HUES6 (cell line): Measurements from ENCODE around the gene SHISA6.

Experiments
- H3K27ac ChIP-seq: 2 replicates; pipeline ENCODE4 v1.7.0; 2013; ENCODE audit warnings: low read depth, mild to moderate bottlenecking, low read length, inconsistent platforms
- H3K27me3 ChIP-seq: 2 replicates; pipeline ENCODE4 v1.6.1; 2013; ENCODE audit warnings: low read length; ENCODE audit not compliant: control insufficient read depth, insufficient read depth
- H3K36me3 ChIP-seq: 2 replicates; pipeline ENCODE4 v1.6.1; 2013; ENCODE audit warnings: low read length; ENCODE audit not compliant: control insufficient read depth, insufficient read depth
- H3K4me1 ChIP-seq: 2 replicates; pipeline ENCODE4 v1.6.1; 2013; ENCODE audit warnings: low read length; ENCODE audit not compliant: control insufficient read depth, insufficient read depth
- H3K4me3 ChIP-seq: 2 replicates; pipeline ENCODE4 v1.5.1; 2013; ENCODE audit warnings: low read depth, low read length
- H3K9ac ChIP-seq: one replicate; pipeline ENCODE4 v1.6.1; 2013; ENCODE audit warnings: mild to moderate bottlenecking, low read length
- H3K9me3 ChIP-seq: 2 replicates; pipeline ENCODE4 v1.6.1; 2013; ENCODE audit warnings: low read depth, low read length; ENCODE audit not compliant: control insufficient read depth, insufficient read depth

SHISA6 gene

GRCh38 chr17:11264183-11264871 is 23.3 kb downstream of the SHISA6 start:
- H3K9ac ChIP-seq, result no peak overlapping the region
- H3K9me3 ChIP-seq, result peaks cover 24% of the 10 kb centered on the region
- no peaks in the 10 kb centered on the region for H3K4me1 ChIP-seq
- H3K4me3 ChIP-seq, result no peak overlapping the region
- no peaks in the 10 kb centered on the region for H3K27me3 ChIP-seq
- peaks cover 4% of the 10 kb centered on the region; the same call in 1 of the 2 replicates for H3K36me3 ChIP-seq
- H3K27ac ChIP-seq, result no peak overlapping the region

DNA sequence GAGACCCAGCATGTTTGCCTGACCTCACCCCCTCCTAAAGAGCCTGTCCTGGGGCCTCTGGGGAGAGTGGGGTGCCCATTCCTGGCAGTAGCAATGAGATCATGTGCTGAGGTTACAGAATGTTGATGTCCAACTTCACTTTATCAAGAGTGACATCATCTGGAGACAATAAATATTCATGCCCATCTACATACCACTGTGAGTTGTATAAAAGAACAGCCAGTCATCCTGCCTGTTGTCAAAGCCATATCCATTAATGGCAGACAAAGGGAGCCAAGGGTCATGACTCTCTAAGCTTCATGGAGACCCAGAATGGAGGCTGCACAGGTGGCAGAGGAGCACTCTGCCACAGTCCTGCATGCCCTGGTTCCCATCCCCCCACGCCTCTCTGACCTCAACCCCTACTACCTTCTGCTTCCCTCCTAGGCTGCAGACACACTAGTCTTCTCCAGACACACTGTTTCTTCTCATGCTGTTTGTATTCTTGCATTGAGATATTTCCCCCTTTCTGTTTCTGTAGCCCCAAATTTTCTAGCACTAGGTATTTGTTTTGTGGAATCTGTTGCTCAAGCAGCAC is 27.1 kb downstream of the SHISA6 start:
- Histone ChIP-seq H3K27ac (no peak overlapping the region), H3K9me3 (peaks cover 12% of the 10 kb centered on the region), H3K27me3 (no peaks in the 10 kb centered on the region), H3K4me3 (no peak overlapping the region), H3K36me3 (peaks cover 4% of the 10 kb centered on the region; the same call in 1 of the 2 replicates), H3K9ac (no peak overlapping the region), H3K4me1 (no peaks in the 10 kb centered on the region)

GRCh38 chr17:11269210-11269609 is 28.2 kb downstream of the SHISA6 start:
- H3K9ac ChIP-seq, result no peak overlapping the region
- no peak overlapping the region for H3K4me3 ChIP-seq
- no peaks in the 10 kb centered on the region for H3K4me1 ChIP-seq
- H3K9me3 ChIP-seq, result peaks cover 2% of the 10 kb centered on the region; the same call in 1 of the 2 replicates
- no peaks in the 10 kb centered on the region for H3K36me3 ChIP-seq
- H3K27ac ChIP-seq, result no peak overlapping the region
- H3K27me3 ChIP-seq, result no peaks in the 10 kb centered on the region

- Histone ChIP-seq H3K4me3 (no peak overlapping the region), H3K36me3 (0 out of 2 replicates have a peak, but pooled peaks cover 4% of the 10 kb centered on the region), H3K27ac (no peak overlapping the region), H3K4me1 (no peaks in the 10 kb centered on the region), H3K9ac (no peak overlapping the region), H3K27me3 (no peaks in the 10 kb centered on the region), H3K9me3 (no peaks in the 10 kb centered on the region; the same call in 1 of the 2 replicates)
These were observed 31.2 kb downstream of the SHISA6 start for GRCh38 chr17:11272191-11272590.

DNA sequence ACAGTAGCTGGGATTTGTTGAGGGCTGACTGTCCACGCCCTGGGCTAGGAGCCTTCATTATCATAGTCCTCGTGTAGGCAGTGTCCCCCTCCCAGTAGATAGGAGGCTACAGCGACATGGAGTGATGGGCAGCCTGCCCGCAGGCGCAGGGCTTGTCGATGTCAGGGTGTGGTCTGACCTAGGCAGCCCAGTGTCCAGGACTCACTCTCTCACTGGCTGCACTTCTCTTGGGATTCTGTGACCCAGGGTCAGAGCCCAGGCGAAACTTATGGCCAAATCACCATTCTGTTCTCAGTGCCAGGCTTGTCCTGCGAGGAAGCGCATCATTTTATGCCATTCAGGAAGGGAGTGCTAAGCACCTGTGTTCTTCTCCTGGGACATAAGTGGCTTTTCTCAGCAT is 32.6 kb downstream of the SHISA6 start:
- H3K9me3 ChIP-seq, result no peaks in the 10 kb centered on the region; the same call in 1 of the 2 replicates

DNA sequence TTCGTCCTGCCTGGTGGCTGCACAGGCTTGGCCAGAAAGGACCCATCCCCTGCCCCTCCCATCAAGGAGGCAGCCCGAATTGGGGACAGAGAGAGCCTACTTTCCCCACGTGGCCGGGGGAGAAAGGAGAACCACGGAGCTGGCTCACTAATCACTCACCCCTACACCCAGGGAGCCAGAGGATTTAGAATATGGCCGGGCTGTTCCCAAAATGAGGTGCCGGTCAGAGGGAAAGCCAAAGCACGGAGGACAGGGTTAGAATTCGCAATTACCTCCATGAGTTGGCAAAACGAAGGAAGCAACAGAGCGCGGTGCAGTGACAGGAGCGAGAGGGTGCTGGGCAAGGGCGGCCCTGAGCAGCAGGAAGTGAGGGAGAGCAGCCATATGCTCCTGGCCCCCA is 33.1 kb downstream of the SHISA6 start:
- Histone ChIP-seq H3K4me1 (no peaks in the 10 kb centered on the region; the same call in 1 of the 2 replicates), H3K36me3 (0 out of 2 replicates have a peak, but pooled peaks cover 4% of the 10 kb centered on the region), H3K27ac (no peak overlapping the region), H3K27me3 (no peaks in the 10 kb centered on the region), H3K4me3 (no peak overlapping the region), H3K9ac (no peak overlapping the region), H3K9me3 (no peaks in the 10 kb centered on the region; the same call in 1 of the 2 replicates)

More for the DNA sequence above, 32.6 kb downstream of the SHISA6 start:
- H3K4me3 ChIP-seq, result no peak overlapping the region
- H3K9ac ChIP-seq, result no peak overlapping the region
- H3K4me1 ChIP-seq, result no peaks in the 10 kb centered on the region
- no peaks in the 10 kb centered on the region for H3K27me3 ChIP-seq
- H3K27ac ChIP-seq, result no peak overlapping the region
- H3K36me3 ChIP-seq, result 0 out of 2 replicates have a peak, but pooled peaks cover 4% of the 10 kb centered on the region

DNA sequence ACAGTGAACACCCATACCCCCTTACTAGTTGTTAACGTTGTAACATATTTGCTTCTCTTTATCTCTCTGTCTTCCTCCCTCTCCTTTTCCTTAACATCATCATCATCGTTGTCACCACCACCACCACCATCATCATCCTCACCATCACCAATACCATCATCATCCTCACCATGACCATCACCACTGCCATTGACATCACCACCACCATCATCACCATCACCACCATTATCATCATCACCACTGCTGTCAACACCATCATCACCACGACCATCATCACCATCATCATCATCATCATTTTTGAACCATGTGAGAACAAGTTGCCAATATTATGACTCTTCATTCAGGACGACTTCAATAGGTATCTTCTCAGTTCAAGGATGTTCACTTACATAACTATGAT is 35.5 kb downstream of the SHISA6 start:
- Histone ChIP-seq H3K9ac (no peak overlapping the region), H3K36me3 (0 out of 2 replicates have a peak, but pooled peaks cover 4% of the 10 kb centered on the region), H3K27ac (no peak overlapping the region), H3K27me3 (no peaks in the 10 kb centered on the region), H3K4me1 (no peaks in the 10 kb centered on the region; the same call in 1 of the 2 replicates), H3K4me3 (no peak overlapping the region), H3K9me3 (peaks cover 3% of the 10 kb centered on the region)

DNA sequence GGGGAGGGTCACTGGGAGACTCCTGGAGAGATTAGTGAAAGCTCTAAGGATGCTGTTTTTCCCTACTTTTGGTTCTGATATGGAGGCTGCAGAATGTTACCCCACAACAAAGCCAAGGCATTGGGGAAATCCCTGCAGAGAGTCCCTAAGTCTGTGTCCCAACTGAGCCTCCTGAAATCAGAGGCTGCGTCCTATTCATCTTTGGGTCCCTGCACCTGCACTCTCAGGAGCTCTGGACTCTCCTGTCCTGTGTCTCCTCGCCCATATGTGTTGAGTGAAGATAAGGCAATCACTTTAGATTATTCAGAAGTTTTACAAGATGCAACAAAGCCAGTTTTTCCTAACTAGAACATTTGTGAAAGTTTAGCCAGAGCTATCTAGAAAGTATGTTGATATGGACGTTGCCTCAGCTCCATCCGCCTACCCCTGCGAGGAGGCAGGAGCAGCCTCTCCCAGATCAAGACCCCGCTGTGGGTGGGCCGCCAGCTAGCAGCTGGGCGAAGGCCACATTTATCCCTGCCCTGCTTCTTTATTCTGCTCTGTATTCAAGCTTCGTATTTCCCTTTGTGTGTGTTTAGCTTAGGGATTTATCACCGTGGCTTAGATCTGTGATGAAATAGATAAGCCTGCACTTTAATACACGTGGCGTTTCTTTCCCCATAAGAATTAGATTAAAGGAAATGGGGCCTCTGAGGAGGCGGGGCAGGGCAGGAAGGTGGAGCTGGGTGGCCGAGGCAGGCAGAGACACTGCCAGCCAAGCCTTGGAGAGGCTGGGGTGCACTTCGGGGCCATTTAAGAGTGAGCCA is 37.4 kb downstream of the SHISA6 start:
- Histone ChIP-seq H3K9me3 (peaks cover 3% of the 10 kb centered on the region), H3K27me3 (no peaks in the 10 kb centered on the region), H3K4me3 (no peak overlapping the region), H3K9ac (no peak overlapping the region), H3K27ac (no peak overlapping the region), H3K4me1 (no peaks in the 10 kb centered on the region; the same call in 1 of the 2 replicates), H3K36me3 (0 out of 2 replicates have a peak, but pooled peaks cover 4% of the 10 kb centered on the region)

DNA sequence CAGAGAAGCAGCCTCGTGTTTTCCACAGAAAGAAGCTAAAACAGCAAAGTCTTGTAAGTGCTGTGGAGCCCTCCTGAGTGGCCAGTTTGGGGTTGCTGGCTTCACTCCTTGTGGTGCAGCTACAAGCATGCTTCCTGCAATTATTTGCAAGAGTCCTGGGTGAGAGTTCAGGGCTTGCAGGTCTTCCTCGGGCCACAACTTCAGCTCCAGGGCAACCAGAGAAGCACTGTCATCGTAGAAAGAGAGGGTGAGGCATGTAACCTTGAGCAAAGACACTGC is 37.9 kb downstream of the SHISA6 start:
- Histone ChIP-seq H3K4me1 (no peaks in the 10 kb centered on the region; the same call in 1 of the 2 replicates), H3K27me3 (no peaks in the 10 kb centered on the region), H3K36me3 (0 out of 2 replicates have a peak, but pooled peaks cover 4% of the 10 kb centered on the region), H3K27ac (no peak overlapping the region), H3K4me3 (no peak overlapping the region), H3K9ac (no peak overlapping the region), H3K9me3 (peaks cover 3% of the 10 kb centered on the region)

DNA sequence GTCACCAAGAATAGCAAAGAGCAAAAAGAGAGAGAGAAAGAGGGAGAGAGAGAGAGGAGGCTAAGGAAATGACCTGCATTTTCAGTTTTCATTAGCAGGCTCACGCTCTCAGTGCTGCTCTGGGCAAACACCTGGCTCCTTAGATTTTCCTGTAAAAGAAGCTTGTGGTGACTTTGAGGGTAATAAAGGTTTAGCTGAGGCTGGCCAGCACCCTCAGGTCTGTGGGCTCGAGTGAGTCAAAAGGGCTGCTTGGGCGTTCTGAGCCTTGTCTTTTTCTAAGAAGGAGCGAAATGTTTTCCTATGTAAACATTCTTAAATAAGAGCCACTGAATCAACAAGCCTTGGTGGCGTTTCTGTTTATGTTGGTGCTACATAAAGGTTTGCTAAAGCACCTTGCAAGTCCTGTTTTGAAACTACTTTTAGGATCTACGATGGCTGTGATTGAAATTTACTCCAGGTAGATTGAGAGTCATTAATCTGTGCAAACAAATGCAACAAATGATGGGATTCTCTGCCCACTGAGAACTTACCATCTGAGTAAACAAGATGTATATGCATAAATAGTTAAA is 38.8 kb downstream of the SHISA6 start:
- no peak overlapping the region for H3K4me3 ChIP-seq
- H3K4me1 ChIP-seq, result no peaks in the 10 kb centered on the region; the same call in 1 of the 2 replicates
- no peak overlapping the region for H3K27ac ChIP-seq

More for the DNA sequence above, 38.8 kb downstream of the SHISA6 start:
- H3K27me3 ChIP-seq, result no peaks in the 10 kb centered on the region
- 0 out of 2 replicates have a peak, but pooled peaks cover 4% of the 10 kb centered on the region for H3K36me3 ChIP-seq
- H3K9me3 ChIP-seq, result peaks cover 3% of the 10 kb centered on the region
- no peak overlapping the region for H3K9ac ChIP-seq
